CD14-positive monocyte (primary cell): Measurements from ENCODE around the gene C2orf66. TPM values are rescaled to one million over a fixed set of nuclear protein-coding genes. Genes with fewer than 3 reads are reported as not detected.

ENCODE experiments used
- DNase-seq, 3 donors: peaks; one replicate each; pipeline ENCODE4 v3.0.0-alpha.2; 2011 to 2022
- H2AFZ ChIP-seq: 2 replicates; pipeline ENCODE4 v1.6.0; 2012; ENCODE audit warnings: mild to moderate bottlenecking, low read depth, low read length, inconsistent platforms; ENCODE audit not compliant: insufficient read depth, poor library complexity, severe bottlenecking
- H3K27ac ChIP-seq, 2 donors: 1 replicate in 1 of 2; 2 replicates in 1 of 2; pipeline ENCODE4 v1.5.1; 2012 to 2013; ENCODE audit warnings: low read length in 2 of 2, control low read depth in 1 of 2, inconsistent platforms in 1 of 2, low read depth in 1 of 2, mild to moderate bottlenecking in 1 of 2
- H3K27me3 ChIP-seq, 2 donors: one replicate each; pipeline versions ENCODE4 v1.6.0 to v1.6.1; 2011 to 2013; ENCODE audit warnings: low read length in 2 of 2; ENCODE audit not compliant: control insufficient read depth in 2 of 2, insufficient read depth in 2 of 2
- H3K36me3 ChIP-seq, 2 donors: replicated peaks in 1 of 2; 1 replicate in 1 of 2; 2 replicates in 1 of 2; pipeline versions ENCODE4 v1.5.1 to v1.6.1; 2012 to 2013; ENCODE audit warnings: low read length in 2 of 2, control low read depth in 1 of 2, inconsistent platforms in 1 of 2, mild to moderate bottlenecking in 1 of 2; ENCODE audit not compliant: insufficient read depth in 2 of 2, control insufficient read depth in 1 of 2
- H3K4me1 ChIP-seq, 2 donors: 1 replicate in 1 of 2; 2 replicates in 1 of 2; pipeline versions ENCODE4 v1.5.1 to v1.6.1; 2012 to 2013; ENCODE audit warnings: low read length in 2 of 2, control low read depth in 1 of 2, inconsistent platforms in 1 of 2, mild to moderate bottlenecking in 1 of 2, moderate library complexity in 1 of 2; ENCODE audit not compliant: insufficient read depth in 2 of 2, control insufficient read depth in 1 of 2
- H3K4me2 ChIP-seq: replicated peaks from 2 replicates; pipeline ENCODE3; 2012; ENCODE audit warnings: low read length, moderate library complexity, mild to moderate bottlenecking; ENCODE audit not compliant: poor library complexity, severe bottlenecking; ENCODE audit errors: extremely low read depth
- H3K4me3 ChIP-seq, 3 experiments: fragments of 200-600 bp in 1 of 3; sonication (generic) in 1 of 3; replicated peaks in 1 of 3; 1 replicate in 2 of 3; 2 replicates in 1 of 3; pipeline ENCODE4 v1.5.1; 2011 to 2013; ENCODE audit warnings: low read length in 3 of 3, mild to moderate bottlenecking in 3 of 3, control low read depth in 2 of 3, low read depth in 2 of 3, inconsistent platforms in 1 of 3, moderate library complexity in 1 of 3
- H3K79me2 ChIP-seq: 2 replicates; pipeline ENCODE4 v1.6.0; 2012; ENCODE audit warnings: mild to moderate bottlenecking, control low read depth, inconsistent platforms, low read length, moderate library complexity; ENCODE audit not compliant: insufficient read depth
- H3K9ac ChIP-seq: 2 replicates; pipeline ENCODE4 v1.6.0; 2017; ENCODE audit warnings: low read length, mild to moderate bottlenecking; ENCODE audit not compliant: insufficient read depth, poor library complexity, severe bottlenecking
- H3K9me3 ChIP-seq, 2 donors: replicated peaks in 1 of 2; 1 replicate in 1 of 2; 2 replicates in 1 of 2; pipeline versions ENCODE4 v1.5.1 to v1.6.1; 2012 to 2013; ENCODE audit warnings: low read length in 2 of 2, control low read depth in 1 of 2; ENCODE audit not compliant: control insufficient read depth in 1 of 2, insufficient read depth in 1 of 2
- H4K20me1 ChIP-seq: 2 replicates; pipeline ENCODE4 v1.6.0; 2012; ENCODE audit warnings: mild to moderate bottlenecking, low read length, control low read depth, moderate library complexity; ENCODE audit not compliant: insufficient read depth
- H3K27ac Mint-ChIP-seq, 7 donors: one replicate each; pipeline ENCODE4 v1.8.0; 2020; ENCODE audit warnings: mild to moderate bottlenecking in 7 of 7, mixed read lengths in 7 of 7, moderate library complexity in 6 of 7, inconsistent platforms in 2 of 7
- H3K27me3 Mint-ChIP-seq, 3 donors: one replicate each; pipeline ENCODE4 v1.8.0; 2021 to 2022; ENCODE audit warnings: low read depth in 3 of 3, mild to moderate bottlenecking in 3 of 3, mixed read lengths in 3 of 3, moderate library complexity in 3 of 3, inconsistent platforms in 1 of 3
- H3K36me3 Mint-ChIP-seq, 2 donors: one replicate each; pipeline ENCODE4 v1.8.0; 2020; ENCODE audit warnings: mixed read lengths in 2 of 2, inconsistent platforms in 1 of 2, mild to moderate bottlenecking in 1 of 2
- H3K4me1 Mint-ChIP-seq: one replicate; pipeline ENCODE4 v1.8.0; 2020; ENCODE audit warnings: mild to moderate bottlenecking, mixed read lengths
- H3K4me3 Mint-ChIP-seq, 2 donors: one replicate each; pipeline ENCODE4 v1.8.0; 2020; ENCODE audit warnings: mild to moderate bottlenecking in 2 of 2, mixed read lengths in 2 of 2, moderate library complexity in 1 of 2
- H3K9me3 Mint-ChIP-seq, 7 donors: one replicate each; pipeline ENCODE4 v1.8.0; 2020 to 2022; ENCODE audit warnings: mixed read lengths in 7 of 7, mild to moderate bottlenecking in 6 of 7, moderate library complexity in 6 of 7, inconsistent platforms in 2 of 7
- CTCF ChIP-seq: fragments of 200-600 bp; IDR thresholded peaks from one replicate; pipeline ENCODE4 v1.8.0; 2022; ENCODE audit warnings: antibody characterized with exemption, mild to moderate bottlenecking
- WGBS: methylation state at CpG from one replicate; pipeline ENCODE4 v1.1.5; 2013; ENCODE audit warnings: missing lambda C conversion rate; ENCODE audit not compliant: insufficient coverage; 5-methylcytosine and 5-hydroxymethylcytosine counted together
- intact Hi-C, 2 donors: fragments of 100-400 bp; cut with micrococcal nuclease; formaldehyde crosslinking; loops; one replicate each; pipeline versions ENCODE4 v1.15.0 to v1.15.1; 2023
- polyA plus RNA-seq, 3 donors: library from polyadenylated mRNA; depleted of rRNA in 1 of 3; unstranded in 2 of 3; stranded (reverse) in 1 of 3; fragments of 300-500 nt in 2 of 3; fragments of >200 nt in 1 of 3; fragmentation: Illumina TruSeq in 2 of 3; gene quantifications; 1 replicate in 2 of 3; 2 replicates in 1 of 3; pipeline ENCODE4 v1.2.3, GENCODE V29; 2012 to 2021

The C2orf66 gene
- polyA plus RNA-seq, 3 donors = not detected

- Mint-ChIP-seq H3K27me3 (peaks cover 3 to 5% (median 4%) of the 10 kb centered on the region in 3 donors), H3K4me3 (no peak overlapping the region), H3K36me3 (no peaks in the 10 kb centered on the region), H3K27ac (peak overlapping the region in 1 of 7 donors; percentile 43), H3K9me3 (peaks cover 0 to 4% (median 1%) of the 10 kb centered on the region in 7 donors), H3K4me1 (no peaks in the 10 kb centered on the region)
- TF ChIP-seq CTCF = no peak
- no peak overlapping the region for H3K27ac ChIP-seq
- no peaks in the 10 kb centered on the region for H3K79me2 ChIP-seq
- intact Hi-C loops = no loop called here
- no peak overlapping the region for H3K4me2 ChIP-seq
- no peak overlapping the region for H3K9ac ChIP-seq
- no peaks in the 10 kb centered on the region for H3K36me3 ChIP-seq
- no peak overlapping the region for H2AFZ ChIP-seq
- H3K4me1 ChIP-seq = no peaks in the 10 kb centered on the region
- DNase-seq = no peak
- no peaks in the 10 kb centered on the region for H3K9me3 ChIP-seq
- no peak overlapping the region for H3K4me3 ChIP-seq
- no peaks in the 10 kb centered on the region for H3K27me3 ChIP-seq
- no peaks in the 10 kb centered on the region for H4K20me1 ChIP-seq
- no CpG with 5 or more reads among the region's 1 CpG for WGBS
Observed at GRCh38 chr2:196830701-196831100, 21.5 kb upstream of the C2orf66 start.

GRCh38 chr2:196827356-196827755, 18.2 kb upstream of the C2orf66 start:
- Histone ChIP-seq H3K27ac (no peak overlapping the region), H3K4me2 (no peak overlapping the region), H3K27me3 (no peaks in the 10 kb centered on the region), H3K36me3 (no peaks in the 10 kb centered on the region), H3K9me3 (no peaks in the 10 kb centered on the region), H2AFZ (no peak overlapping the region), H3K9ac (no peak overlapping the region), H3K4me1 (no peaks in the 10 kb centered on the region), H4K20me1 (no peaks in the 10 kb centered on the region), H3K79me2 (no peaks in the 10 kb centered on the region), H3K4me3 (no peak overlapping the region)
- H3K9me3 Mint-ChIP-seq = peaks cover 0 to 4% (median 1%) of the 10 kb centered on the region in 7 donors
- H3K4me1 Mint-ChIP-seq = no peaks in the 10 kb centered on the region
- H3K4me3 Mint-ChIP-seq = peak overlapping the region in 1 of 2 donors; percentile 26
- H3K36me3 Mint-ChIP-seq = no peaks in the 10 kb centered on the region
- no peak for DNase-seq
- intact Hi-C loops = no loop called here
- no peak for TF ChIP-seq CTCF
- H3K27ac Mint-ChIP-seq = no peak overlapping the region
- peaks cover 4 to 7% (median 4%) of the 10 kb centered on the region in 3 donors for H3K27me3 Mint-ChIP-seq
- no CpG with 5 or more reads among the region's 2 CpGs for WGBS
